Mucosa of descending colon (tissue), 3 donors: ENCODE data around the gene DOK5. TPM values are rescaled to one million over a fixed set of nuclear protein-coding genes. Genes with fewer than 3 reads are reported as not detected.

Experiments
- ATAC-seq: fragments of 200-7000 bp; cut with Tn5 transposase; one replicate; pipeline ENCODE4 v1.9.1; 2020; ENCODE audit warnings: mild to moderate bottlenecking, moderate library complexity
- DNase-seq, 3 donors: peaks; one replicate each; pipeline ENCODE4 v3.0.0-alpha.2; 2020
- H3K36me3 ChIP-seq: fragments of 200-600 bp; one replicate; pipeline ENCODE4 v1.8.0; 2021; ENCODE audit warnings: low read depth, mild to moderate bottlenecking
- H3K4me1 ChIP-seq: fragments of 200-600 bp; one replicate; pipeline ENCODE4 v1.8.0; 2021; ENCODE audit warnings: low read depth, mild to moderate bottlenecking
- H3K4me3 ChIP-seq: fragments of 200-600 bp; one replicate; pipeline ENCODE4 v1.8.0; 2021; ENCODE audit warnings: mild to moderate bottlenecking
- H3K9me3 ChIP-seq: fragments of 200-600 bp; one replicate; pipeline ENCODE4 v1.8.0; 2021; ENCODE audit warnings: mild to moderate bottlenecking
- CTCF ChIP-seq: fragments of 200-600 bp; IDR thresholded peaks from one replicate; pipeline ENCODE4 v1.8.0; 2022; ENCODE audit warnings: antibody characterized with exemption, mild to moderate bottlenecking
- intact Hi-C, 2 donors: fragments of 100-400 bp; cut with DNase I in 1 of 2; cut with micrococcal nuclease in 1 of 2; formaldehyde crosslinking; loops; one replicate each; pipeline versions ENCODE4 v1.11.0 to v1.11.1; 2022; cut with DNase I, micrococcal nuclease
- total RNA-seq, 3 donors: library from RNA; stranded (reverse); fragmentation: NEBNext Ultra II Directional in 2 of 3; extraction: Animal tissue kit (Norgen Biotek cat#: 25700) in 2 of 3; gene quantifications; one replicate each; pipeline versions ENCODE4 v1.2.1 to v1.2.4, GENCODE V29; 2021 to 2023
- donor health status: DM: no; HTN: no; CAD: no; lungs with moderate emphysema.
- donor health status: DM: no; HTN: no; CAD: no.
- donor health status: DM: no; HTN: yes; CAD: no.

Gene DOK5
- total RNA-seq, 3 donors from 2014 or later, result 0.29 to 2.3 (median 0.67) TPM

- no peaks in the 10 kb centered on the region for H3K4me1 ChIP-seq
- intact Hi-C loops, result no loop called here
- no peaks in the 10 kb centered on the region for H3K36me3 ChIP-seq
- H3K9me3 ChIP-seq, result no peaks in the 10 kb centered on the region
- ATAC-seq (no peak), DNase-seq (no peak)
- H3K4me3 ChIP-seq, result no peak overlapping the region
- TF ChIP-seq CTCF, result no peak
Observed at GRCh38 chr20:54626126-54626525, 150.7 kb downstream of the DOK5 start.

GRCh38 chr20:54629632-54630031, 154.2 kb downstream of the DOK5 start:
- Histone ChIP-seq H3K36me3 (no peaks in the 10 kb centered on the region), H3K9me3 (no peaks in the 10 kb centered on the region), H3K4me1 (no peaks in the 10 kb centered on the region), H3K4me3 (no peak overlapping the region)
- TF ChIP-seq CTCF, result no peak
- intact Hi-C loops, result no loop called here
- no peak for DNase-seq
- ATAC-seq, result no peak

- Histone ChIP-seq H3K4me3 (no peak overlapping the region), H3K4me1 (no peaks in the 10 kb centered on the region), H3K9me3 (no peaks in the 10 kb centered on the region), H3K36me3 (no peaks in the 10 kb centered on the region)
- no peak for TF ChIP-seq CTCF
- no peak for ATAC-seq
- intact Hi-C loops, result no loop called here
- no peak for DNase-seq
Observed at GRCh38 chr20:54630582-54630981, 155.2 kb downstream of the DOK5 start.

GRCh38 chr20:54631059-54631458, 155.7 kb downstream of the DOK5 start:
- no peak for DNase-seq
- no peak for ATAC-seq
- Histone ChIP-seq H3K36me3 (no peaks in the 10 kb centered on the region), H3K4me1 (no peaks in the 10 kb centered on the region), H3K9me3 (no peaks in the 10 kb centered on the region), H3K4me3 (no peak overlapping the region)
- intact Hi-C loops, result no loop called here
- TF ChIP-seq CTCF, result no peak

- DNase-seq (no peak), ATAC-seq (no peak)
- intact Hi-C loops, result no loop called here
- no peaks in the 10 kb centered on the region for H3K4me1 ChIP-seq
- TF ChIP-seq CTCF, result no peak
- no peak overlapping the region for H3K4me3 ChIP-seq
- H3K9me3 ChIP-seq, result no peaks in the 10 kb centered on the region
- no peaks in the 10 kb centered on the region for H3K36me3 ChIP-seq
Observed at GRCh38 chr20:54633374-54634355, 158.3 kb downstream of the DOK5 start.
